Thyroid gland (tissue), 4 donors: Measurements from ENCODE around the gene CALU. TPM values are rescaled to one million over a fixed set of nuclear protein-coding genes. Genes with fewer than 3 reads are reported as not detected.

Source experiments
- DNase-seq, 2 donors: peaks; one replicate each; pipeline ENCODE4 v3.0.0-alpha.2; 2019
- H3K27ac ChIP-seq, 3 donors: fragments of 200-600 bp; sonication (generic); 1 replicate in 2 of 3; 2 replicates in 1 of 3; pipeline ENCODE4 v1.5.1; 2016 to 2019; ENCODE audit warnings: mild to moderate bottlenecking in 1 of 3, moderate library complexity in 1 of 3
- H3K27me3 ChIP-seq: fragments of 200-600 bp; sonication (generic); one replicate; pipeline ENCODE4 v1.5.1; 2019
- H3K36me3 ChIP-seq, 2 donors: fragments of 200-600 bp; sonication (generic); one replicate each; pipeline ENCODE4 v1.5.1; 2016 to 2019
- H3K4me1 ChIP-seq, 2 donors: fragments of 200-600 bp; sonication (generic); one replicate each; pipeline ENCODE4 v1.5.1; 2017 to 2019
- H3K4me3 ChIP-seq, 3 donors: fragments of 200-600 bp; sonication (generic); replicated peaks in 1 of 3; 1 replicate in 2 of 3; 2 replicates in 1 of 3; pipeline ENCODE4 v1.5.1; 2016; ENCODE audit warnings: mild to moderate bottlenecking in 1 of 3
- H3K9me3 ChIP-seq: fragments of 200-600 bp; sonication (generic); one replicate; pipeline ENCODE4 v1.5.1; 2017
- POLR2A ChIP-seq, 2 donors: fragments of 450-650 bp; IDR thresholded peaks; one replicate each; pipeline ENCODE4 v1.6.1; 2017; ENCODE audit warnings: antibody characterized with exemption in 2 of 2, mild to moderate bottlenecking in 2 of 2, moderate library complexity in 1 of 2
- WGBS, 2 donors: methylation state at CpG; one replicate each; pipeline ENCODE4 v1.1.5; 2017; 5-methylcytosine and 5-hydroxymethylcytosine counted together
- intact Hi-C: fragments of 100-400 bp; cut with DNase I; formaldehyde crosslinking; loops from one replicate; pipeline ENCODE4 v1.15.1; 2023
- total RNA-seq, 4 donors: library from RNA; depleted of rRNA; stranded (reverse); fragments of >200 nt; gene quantifications; one replicate each; pipeline ENCODE4 v1.2.3, GENCODE V29; 2016
- TF ChIP-seq, protein P1 (sequence below), 6 experiments: fragments of 200-600 bp in 3 of 6; fragments of 450-650 bp in 3 of 6; sonication (generic) in 3 of 6; IDR thresholded peaks; one replicate each; pipeline ENCODE4 v1.5.1; 2016 to 2019; ENCODE audit warnings: antibody characterized with exemption in 6 of 6, mild to moderate bottlenecking in 2 of 6, inconsistent platforms in 1 of 6, moderate library complexity in 1 of 6

The CALU gene
- total RNA-seq, 4 donors from 2014 or later: 115 to 143 (median 132) TPM

GRCh38 chr7:128734890-128735289, 4.3 kb upstream of the CALU start:
- WGBS, 2 donors: 84 to 92% methylated on average over 1 of the region's 1 CpG
- no peaks in the 10 kb centered on the region for H3K36me3 ChIP-seq
- peaks cover 0 to 5% of the 10 kb centered on the region in 2 donors for H3K4me1 ChIP-seq
- H3K4me3 ChIP-seq: no peak overlapping the region
- no peaks in the 10 kb centered on the region for H3K9me3 ChIP-seq
- intact Hi-C loops: loop anchor here (10.0 kb wide), 1 partner anchor 130 kb away; the partner anchor contains the start of gene ATP6V1F
- H3K27ac ChIP-seq: no peak overlapping the region
- TF ChIP-seq, protein P1, sequence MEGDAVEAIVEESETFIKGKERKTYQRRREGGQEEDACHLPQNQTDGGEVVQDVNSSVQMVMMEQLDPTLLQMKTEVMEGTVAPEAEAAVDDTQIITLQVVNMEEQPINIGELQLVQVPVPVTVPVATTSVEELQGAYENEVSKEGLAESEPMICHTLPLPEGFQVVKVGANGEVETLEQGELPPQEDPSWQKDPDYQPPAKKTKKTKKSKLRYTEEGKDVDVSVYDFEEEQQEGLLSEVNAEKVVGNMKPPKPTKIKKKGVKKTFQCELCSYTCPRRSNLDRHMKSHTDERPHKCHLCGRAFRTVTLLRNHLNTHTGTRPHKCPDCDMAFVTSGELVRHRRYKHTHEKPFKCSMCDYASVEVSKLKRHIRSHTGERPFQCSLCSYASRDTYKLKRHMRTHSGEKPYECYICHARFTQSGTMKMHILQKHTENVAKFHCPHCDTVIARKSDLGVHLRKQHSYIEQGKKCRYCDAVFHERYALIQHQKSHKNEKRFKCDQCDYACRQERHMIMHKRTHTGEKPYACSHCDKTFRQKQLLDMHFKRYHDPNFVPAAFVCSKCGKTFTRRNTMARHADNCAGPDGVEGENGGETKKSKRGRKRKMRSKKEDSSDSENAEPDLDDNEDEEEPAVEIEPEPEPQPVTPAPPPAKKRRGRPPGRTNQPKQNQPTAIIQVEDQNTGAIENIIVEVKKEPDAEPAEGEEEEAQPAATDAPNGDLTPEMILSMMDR (IDR thresholded peaks at IDR 0.05): no peak
- TF ChIP-seq POLR2A (IDR thresholded peaks at IDR 0.05): no peak
- no peaks in the 10 kb centered on the region for H3K27me3 ChIP-seq
- DNase-seq: no peak

- H3K36me3 ChIP-seq: no peaks in the 10 kb centered on the region
- H3K27me3 ChIP-seq: no peaks in the 10 kb centered on the region
- no peak overlapping the region for H3K27ac ChIP-seq
- no peak for DNase-seq
- TF ChIP-seq POLR2A (IDR thresholded peaks at IDR 0.05): no peak
- TF ChIP-seq, protein P1 (IDR thresholded peaks at IDR 0.05): no peak
- intact Hi-C loops: loop anchor here (10.0 kb wide), 1 partner anchor 129 kb away; the partner anchor contains the start of gene ATP6V1F
- peaks cover 0 to 6% of the 10 kb centered on the region in 2 donors for H3K4me1 ChIP-seq
- H3K9me3 ChIP-seq: no peaks in the 10 kb centered on the region
- WGBS, 2 donors: 85 to 90% methylated on average over 5 of the region's 5 CpGs
- no peak overlapping the region for H3K4me3 ChIP-seq
These were observed 3.7 kb upstream of the CALU start for GRCh38 chr7:128735436-128735835.

GRCh38 chr7:128737441-128737840, 1.7 kb upstream of the CALU start:
- Histone ChIP-seq H3K9me3 (no peaks in the 10 kb centered on the region), H3K4me3 (no peak overlapping the region), H3K4me1 (peaks cover 19 to 23% of the 10 kb centered on the region in 2 donors), H3K27ac (no peak overlapping the region), H3K27me3 (no peaks in the 10 kb centered on the region), H3K36me3 (no peaks in the 10 kb centered on the region)
- no peak for TF ChIP-seq POLR2A (IDR thresholded peaks at IDR 0.05)
- TF ChIP-seq, protein P1 (IDR thresholded peaks at IDR 0.05): no peak
- intact Hi-C loops: loop anchor here (10.0 kb wide), 1 partner anchor 127 kb away; the partner anchor contains the start of gene ATP6V1F
- no peak for DNase-seq
- 92 to 94% methylated on average over 4 of the region's 4 CpGs for WGBS, 2 donors

DNA sequence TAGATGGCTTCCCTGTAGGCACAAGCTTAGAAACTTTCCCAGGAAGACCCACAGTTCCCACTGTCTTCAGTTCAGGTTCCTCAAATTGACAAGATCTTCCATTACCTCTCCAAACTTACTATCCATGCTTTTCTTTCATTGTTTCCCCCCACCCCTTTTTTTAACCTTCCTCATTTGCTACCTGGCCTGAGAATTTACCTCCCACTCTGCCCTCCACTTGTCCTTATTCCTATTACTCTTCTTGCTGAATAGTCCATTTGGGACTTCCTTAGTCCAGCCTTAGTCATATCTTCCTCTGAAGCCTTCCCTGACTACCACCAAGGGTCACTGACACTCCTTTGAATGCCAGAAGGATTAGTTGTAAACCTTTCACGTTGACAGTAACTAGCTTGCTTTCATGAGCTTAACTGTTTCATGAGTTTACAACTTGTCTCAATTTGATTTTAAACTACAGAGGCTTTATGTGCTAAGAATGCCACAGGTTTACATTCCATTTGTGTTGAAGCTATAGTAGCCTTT, 1.2 kb upstream of the CALU start:
- no peaks in the 10 kb centered on the region for H3K27me3 ChIP-seq
- intact Hi-C loops: loop anchor here (10.0 kb wide), 1 partner anchor 127 kb away; the partner anchor contains the start of gene ATP6V1F
- H3K36me3 ChIP-seq: no peaks in the 10 kb centered on the region
- WGBS, 2 donors: 38 to 42% methylated on average over 1 of the region's 1 CpG
- no peak for DNase-seq
- H3K9me3 ChIP-seq: no peaks in the 10 kb centered on the region
- H3K27ac ChIP-seq: peak overlapping the region in 1 of 3 donors; percentile 90
- TF ChIP-seq POLR2A (IDR thresholded peaks at IDR 0.05): no peak
- TF ChIP-seq, protein P1 (IDR thresholded peaks at IDR 0.05): no peak
- H3K4me1 ChIP-seq: peaks cover 19 to 23% of the 10 kb centered on the region in 2 donors
- no peak overlapping the region for H3K4me3 ChIP-seq

DNA sequence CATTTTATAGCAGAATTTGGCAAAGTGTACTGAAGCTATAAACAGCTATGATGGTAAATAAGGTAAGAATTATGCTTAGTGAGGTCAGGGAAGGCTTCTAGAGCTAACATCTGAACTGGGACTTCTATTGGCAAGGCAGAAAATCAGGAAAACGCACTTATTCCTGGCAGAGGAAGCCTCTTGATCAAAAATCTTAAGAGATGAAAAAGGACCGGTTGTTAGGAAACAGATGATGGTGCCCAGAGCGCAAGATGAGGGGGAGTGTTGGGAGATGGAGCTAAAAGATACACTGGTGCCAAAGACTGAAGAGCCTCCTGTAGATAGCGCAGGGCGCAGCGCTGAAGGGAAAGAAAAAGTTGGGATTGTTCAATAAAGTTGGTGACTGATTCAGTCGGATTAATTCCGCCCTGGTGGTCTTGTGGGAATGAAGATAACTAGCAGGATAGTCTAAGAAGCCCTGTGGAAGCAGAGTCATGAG, 550 bp upstream of the CALU start:
- no peak for TF ChIP-seq POLR2A (IDR thresholded peaks at IDR 0.05)
- TF ChIP-seq, protein P1 (IDR thresholded peaks at IDR 0.05): no peak
- Histone ChIP-seq H3K36me3 (no peaks in the 10 kb centered on the region), H3K4me3 (peak overlapping the region; percentile 8 to 96 (median 91)), H3K27ac (peak overlapping the region; percentile 42 to 90 (median 90)), H3K27me3 (no peaks in the 10 kb centered on the region), H3K9me3 (no peaks in the 10 kb centered on the region), H3K4me1 (peaks cover 19 to 23% of the 10 kb centered on the region in 2 donors)
- intact Hi-C loops: loop anchor here (10.0 kb wide), 1 partner anchor 126 kb away; the partner anchor contains the start of gene ATP6V1F
- no peak for DNase-seq
- WGBS, 2 donors: 3% methylated on average over 8 of the region's 8 CpGs
